GM18870 (cell line): ENCODE measurements around the gene JSRP1.

Source experiments
- ATAC-seq: cut with Tn5 transposase; IDR thresholded peaks from one replicate; pipeline ENCODE4 v1.9.1; 2021; ENCODE audit warnings: moderate library complexity; ENCODE audit not compliant: unreplicated experiment

Gene JSRP1

DNA sequence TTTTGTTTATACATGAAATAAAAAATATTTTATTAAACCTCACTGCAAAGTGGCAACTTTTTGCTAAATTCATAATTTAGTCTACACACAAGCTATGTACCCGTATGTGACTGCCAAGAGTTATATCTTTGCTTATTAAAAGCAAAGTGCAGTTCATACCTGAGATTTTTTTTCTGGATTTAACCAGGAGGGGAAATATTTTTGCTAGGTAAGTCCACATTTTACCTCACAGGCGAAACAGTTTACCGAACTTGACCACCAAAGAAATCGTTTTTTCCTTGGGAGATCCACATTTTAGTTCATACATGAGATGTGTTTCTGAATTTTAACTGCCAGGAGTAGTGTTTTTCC is 12.2 kb upstream of the JSRP1 start:
- no peak for ATAC-seq

DNA sequence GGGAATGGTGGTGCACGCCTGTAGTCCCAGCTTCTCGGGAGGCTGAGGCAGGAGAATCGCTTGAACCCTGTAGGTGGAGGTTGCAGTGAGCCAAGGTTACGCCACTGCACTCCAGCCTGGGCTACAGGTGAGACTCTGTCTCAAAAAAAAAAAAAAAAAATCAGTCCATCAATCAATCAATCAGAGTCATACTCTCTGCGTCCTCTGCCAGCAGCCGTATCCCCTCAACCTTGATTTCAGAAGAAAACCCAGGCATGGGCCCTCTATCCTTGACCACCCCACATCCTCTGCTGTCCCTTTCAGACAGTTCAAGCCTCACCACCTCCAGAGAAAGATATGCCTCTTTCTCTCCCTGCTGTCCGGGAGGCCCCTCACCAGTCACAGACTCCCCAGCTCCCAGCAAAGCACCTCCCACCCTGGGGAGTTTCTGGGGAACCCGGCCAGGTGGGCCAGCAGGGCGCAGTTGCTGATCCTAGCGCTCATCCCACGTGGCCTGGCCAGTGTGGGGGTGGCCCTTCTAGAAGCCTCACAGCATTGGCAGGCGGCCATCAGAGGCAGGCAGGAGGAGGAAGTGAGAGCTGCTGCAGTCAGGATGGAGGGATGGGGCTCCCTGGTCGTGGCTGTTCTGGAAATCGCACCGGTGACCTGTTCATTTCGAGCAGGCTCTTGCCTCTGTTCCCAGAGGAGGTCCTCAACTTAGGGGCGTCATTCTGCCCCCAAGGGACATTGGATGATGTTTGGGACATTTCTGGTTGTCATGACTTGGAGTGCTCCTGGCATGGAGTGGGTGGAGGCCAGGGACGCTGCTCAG is 10.2 kb upstream of the JSRP1 start:
- no peak for ATAC-seq

DNA sequence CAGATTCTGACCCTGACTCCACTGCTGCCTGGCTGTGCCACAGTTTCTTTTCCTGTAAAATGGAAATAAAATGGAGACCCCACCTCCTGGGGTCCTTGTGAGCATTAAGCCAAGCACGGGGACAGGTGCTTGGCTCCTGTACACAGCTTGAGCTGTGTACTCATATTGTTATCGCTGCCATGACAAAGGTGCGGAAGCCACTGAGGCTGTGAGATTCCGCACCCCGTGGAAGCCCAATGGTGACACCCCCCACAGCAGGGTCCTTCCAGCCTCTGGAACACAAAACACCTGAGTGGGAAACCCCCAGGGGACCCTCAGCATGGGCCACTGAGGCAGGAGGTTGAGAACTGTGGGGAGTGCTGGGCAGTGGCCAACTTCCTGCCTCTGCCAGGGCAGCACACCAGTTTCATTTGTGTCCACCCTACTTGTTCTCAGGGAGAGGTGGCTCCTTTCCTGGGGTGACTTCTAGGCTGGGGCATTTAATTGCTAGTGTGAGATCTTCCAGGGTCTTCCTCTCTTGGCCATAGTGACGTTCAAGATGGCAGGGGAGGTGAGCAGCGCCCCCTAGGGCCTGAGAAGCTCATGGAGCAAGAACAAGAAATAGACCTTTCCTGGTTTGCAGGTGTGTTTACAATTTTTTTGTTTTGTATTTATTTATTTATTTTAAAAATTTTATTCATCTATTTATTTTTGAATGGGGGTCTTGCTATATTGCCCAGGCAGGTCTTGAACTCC is 5.4 kb upstream of the JSRP1 start:
- ATAC-seq, result no peak

DNA sequence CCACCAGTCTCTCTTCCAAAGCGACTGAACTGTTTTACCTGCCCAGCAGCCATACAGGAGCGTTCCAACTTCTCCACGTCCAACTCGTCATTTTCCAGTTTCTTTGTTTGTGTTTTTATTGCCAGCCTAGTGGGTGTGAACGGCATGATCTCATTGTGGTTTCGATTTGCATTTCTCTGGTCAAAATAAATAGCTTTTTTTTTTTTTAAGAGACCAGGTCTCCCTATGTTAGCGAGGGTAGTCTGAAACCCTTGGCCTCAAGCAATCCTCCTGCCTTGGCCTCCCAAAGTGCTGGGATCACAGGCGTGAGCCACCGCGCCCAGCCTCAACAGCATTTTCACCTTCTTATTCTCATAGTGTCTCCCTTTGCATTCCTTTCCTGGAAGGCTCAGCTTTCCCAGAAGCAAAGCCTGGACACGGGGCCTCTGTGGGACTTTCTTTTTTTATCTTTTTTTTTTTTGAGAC is 4.2 kb upstream of the JSRP1 start:
- no peak for ATAC-seq

DNA sequence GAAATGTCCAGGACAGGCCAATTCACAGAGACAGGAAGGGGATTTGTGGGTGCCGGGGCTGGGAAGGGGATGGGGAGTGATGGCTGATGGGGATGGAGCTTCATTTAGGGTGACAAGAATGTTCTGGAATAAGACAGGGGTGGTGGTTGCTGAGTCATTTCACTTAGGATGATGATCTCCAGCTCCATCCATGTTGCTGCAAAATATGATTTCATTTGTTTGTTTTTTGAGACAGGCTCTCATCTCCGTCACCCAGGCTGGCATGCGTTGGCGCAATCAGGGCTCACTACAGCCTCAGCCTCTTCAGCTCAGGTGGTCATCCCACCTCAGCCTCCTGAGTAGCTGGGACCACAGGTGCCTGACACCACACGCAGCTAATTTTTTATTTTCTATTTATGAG is 3.1 kb upstream of the JSRP1 start:
- no peak for ATAC-seq

DNA sequence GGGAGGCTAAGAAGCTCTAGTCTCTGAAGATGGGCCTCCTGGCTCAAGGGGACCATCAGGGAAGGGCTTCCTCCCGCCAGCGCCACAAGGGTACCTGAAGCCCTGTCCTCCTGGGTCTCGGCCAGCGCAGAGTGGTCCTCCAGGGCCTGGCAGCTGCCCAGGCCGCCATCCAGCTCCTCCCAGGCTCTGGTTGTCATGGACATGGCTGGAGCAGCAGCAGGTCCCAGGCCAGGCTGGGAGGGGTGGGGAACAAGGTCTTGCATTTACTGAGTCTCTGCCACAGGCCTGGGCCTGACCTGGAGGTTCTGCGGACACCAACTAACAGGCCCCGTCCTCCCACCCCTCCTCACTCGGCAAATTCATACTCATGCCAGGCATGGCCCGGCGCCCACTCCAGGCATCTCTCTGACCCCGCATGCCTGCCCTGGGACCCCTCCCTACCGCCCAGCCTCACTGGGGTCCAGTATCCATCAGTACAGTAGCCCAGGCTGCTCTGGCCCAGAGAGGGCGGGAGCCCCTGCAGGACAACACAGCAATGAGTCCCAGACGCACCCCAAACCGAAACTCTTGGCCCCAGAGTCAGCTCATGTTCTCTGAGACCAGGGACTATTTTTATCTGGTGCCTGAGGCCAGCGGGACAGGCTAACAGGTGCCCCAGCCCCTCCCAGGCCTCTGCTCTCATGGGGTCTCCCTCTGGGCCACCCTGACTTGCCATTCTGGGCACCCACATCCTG is 938 bp downstream of the JSRP1 start:
- ATAC-seq, result no peak

DNA sequence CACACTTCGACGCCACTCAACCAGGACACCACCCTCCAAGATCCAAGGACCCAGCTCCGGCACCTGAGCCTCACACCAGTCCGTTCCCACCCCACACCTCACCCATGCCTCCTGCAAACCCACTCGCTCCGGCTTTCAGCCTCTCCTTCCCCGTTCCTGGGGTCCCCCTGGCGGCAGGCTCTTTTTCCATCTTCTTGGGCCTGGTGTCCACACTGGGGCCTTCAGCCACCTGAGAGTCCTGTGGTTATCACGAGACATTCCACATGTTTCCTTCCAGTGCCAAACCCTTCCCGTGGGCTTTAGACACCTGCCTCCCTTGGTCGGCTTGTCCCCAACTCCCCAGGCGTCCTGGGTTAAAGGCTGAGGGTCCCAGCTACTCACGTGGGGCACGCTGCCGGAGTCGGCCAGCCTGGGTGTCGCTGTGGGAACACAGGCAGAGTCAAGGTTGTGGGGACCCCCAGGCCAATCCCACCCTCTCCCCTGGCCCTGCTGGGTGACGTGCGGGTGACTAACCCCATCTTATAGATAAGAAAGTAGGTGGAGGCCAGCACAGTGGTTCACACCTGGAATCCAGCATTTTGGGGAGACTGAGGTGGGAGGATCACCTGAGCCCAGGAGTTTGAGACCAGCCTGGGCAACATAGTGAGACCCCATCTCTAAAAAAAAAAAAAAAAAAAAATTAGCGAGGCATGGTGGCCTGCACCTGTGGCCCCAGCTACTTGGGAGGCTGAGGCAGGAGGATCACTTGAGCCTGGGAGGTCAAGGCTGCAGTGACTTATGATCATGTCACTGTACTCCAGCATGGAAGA is 1.9 kb downstream of the JSRP1 start:
- ATAC-seq, result no peak

DNA sequence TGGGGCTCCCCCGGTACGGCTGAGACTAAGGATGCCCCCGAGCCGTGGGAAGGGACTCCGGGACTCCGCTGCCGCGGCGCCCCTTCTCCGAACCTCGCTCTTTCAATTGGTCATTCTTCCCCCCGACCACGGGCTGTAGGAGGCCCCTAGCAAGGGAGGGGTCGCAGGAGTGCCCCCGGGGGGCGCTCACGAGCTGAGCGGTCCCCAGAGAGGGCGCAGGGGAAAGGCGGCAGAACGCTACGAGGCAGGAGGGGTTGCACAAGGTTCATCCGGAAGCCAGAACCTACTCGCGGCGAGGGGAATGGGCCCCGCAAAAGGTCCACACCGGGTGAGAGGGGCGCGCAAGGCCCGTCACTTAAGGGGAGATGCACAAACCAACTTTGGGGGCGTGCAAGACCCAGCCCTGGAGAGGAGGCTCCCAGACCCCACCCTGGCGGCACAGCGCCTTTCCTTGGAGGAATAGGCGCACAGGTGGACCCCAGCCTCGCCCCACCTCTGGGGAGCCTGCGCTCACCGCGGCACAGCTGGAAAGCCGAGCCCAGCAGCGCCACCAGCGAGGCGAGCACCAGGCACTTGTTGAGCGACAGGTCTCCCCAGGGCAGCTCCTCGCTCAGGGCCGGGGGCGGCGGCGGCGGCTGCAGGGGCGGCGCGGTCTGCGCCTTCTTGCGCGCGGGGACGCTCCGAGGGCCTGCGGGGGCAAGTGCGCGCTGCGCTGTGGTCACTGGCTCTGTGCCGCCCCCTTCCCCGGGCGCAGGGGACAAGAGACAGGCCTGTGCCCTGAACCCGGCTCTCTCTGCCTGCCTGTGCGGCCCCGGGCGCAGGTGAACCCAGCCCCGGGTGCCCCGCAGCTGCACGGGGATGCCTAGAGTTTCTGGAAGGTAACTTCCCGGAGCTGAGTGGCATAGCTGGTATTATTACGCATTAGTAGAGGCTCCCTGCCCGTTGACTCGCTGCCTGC is 2.8 kb downstream of the JSRP1 start:
- ATAC-seq, result no peak

DNA sequence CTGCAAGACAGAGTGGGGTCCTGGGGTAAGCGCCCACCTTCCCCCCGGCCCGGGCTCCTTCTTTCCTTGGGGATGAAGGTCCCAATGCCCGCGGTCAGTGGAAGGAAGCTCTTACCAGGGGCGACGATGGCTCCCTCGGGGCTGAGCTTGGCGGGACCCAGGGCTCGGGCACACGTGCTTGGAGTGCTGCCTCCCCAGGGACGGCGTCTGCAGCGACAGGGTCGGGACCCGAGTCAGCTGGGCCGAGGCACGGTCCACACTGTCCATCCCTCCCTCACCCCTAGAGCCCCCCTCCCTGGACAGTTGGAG is 3.5 kb downstream of the JSRP1 start:
- ATAC-seq, result no peak

DNA sequence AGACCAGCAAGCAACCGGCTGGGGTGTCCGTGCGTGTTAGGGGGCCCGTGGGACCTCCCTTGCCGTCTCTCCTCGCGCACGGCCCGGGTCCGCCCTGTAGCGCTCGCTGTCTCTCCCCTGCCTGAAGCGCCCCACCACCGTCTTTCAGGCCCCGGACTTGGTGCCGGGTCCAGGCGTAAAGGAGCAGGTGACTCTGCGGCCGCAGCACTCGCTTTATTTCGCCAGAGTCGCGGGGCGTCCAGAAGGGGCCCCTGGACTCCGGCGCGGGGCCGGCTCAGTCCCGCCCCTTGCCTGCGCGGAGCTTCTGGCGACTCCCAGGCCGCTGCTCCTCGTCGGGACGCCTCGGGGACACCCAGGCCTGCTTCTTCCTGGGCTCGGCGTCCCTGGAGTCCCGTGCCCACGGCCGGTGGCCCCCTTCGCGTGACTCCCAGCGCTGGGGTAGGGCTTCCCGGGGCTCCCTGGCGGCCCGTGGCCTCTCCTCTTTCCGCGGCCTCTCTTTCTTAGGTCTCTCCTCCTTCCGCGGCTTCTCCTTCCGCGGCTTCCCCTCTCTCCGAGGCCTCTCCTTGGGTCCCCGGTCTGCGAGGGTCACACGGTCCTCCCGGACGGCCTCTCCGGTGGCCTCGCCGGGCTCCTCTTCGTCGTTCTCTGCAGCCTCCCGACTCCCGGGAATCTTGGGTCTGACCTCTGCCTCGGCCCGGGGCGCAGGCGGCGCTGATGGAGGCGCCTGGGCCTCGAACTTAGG is 4.0 kb downstream of the JSRP1 start:
- ATAC-seq, result no peak

DNA sequence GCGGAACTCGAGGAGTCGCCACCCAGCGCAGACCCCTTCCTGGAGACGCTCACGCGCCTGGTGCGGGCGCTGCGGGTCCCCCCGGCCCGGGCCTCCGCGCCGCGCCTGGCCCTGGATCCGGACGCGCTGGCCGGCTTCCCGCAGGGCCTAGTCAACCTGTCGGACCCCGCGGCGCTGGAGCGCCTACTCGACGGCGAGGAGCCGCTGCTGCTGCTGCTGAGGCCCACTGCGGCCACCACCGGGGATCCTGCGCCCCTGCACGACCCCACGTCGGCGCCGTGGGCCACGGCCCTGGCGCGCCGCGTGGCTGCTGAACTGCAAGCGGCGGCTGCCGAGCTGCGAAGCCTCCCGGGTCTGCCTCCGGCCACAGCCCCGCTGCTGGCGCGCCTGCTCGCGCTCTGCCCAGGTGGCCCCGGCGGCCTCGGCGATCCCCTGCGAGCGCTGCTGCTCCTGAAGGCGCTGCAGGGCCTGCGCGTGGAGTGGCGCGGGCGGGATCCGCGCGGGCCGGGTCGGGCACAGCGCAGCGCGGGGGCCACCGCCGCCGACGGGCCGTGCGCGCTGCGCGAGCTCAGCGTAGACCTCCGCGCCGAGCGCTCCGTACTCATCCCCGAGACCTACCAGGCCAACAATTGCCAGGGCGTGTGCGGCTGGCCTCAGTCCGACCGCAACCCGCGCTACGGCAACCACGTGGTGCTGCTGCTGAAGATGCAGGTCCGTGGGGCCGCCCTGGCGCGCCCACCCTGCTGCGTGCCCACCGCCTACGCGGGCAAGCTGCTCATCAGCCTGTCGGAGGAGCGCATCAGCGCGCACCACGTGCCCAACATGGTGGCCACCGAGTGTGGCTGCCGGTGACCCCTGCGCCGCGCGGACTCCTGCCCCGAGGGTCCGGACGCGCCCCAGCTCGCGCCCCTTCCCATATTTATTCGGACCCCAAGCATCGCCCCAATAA is 4.8 kb downstream of the JSRP1 start:
- no peak for ATAC-seq

DNA sequence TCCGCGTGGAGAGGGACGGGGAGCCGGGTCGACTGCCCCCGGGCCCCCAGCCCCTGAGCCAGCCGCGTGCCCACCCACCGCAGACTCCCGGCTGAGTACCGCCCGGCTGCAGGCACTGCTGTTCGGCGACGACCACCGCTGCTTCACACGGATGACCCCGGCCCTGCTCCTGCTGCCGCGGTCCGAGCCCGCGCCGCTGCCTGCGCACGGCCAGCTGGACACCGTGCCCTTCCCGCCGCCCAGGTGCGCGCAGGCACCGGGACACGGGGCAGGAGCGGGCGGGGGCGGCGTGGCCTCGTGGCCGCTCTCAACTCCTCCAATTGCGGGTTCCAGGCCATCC is 5.5 kb downstream of the JSRP1 start:
- ATAC-seq, result no peak

DNA sequence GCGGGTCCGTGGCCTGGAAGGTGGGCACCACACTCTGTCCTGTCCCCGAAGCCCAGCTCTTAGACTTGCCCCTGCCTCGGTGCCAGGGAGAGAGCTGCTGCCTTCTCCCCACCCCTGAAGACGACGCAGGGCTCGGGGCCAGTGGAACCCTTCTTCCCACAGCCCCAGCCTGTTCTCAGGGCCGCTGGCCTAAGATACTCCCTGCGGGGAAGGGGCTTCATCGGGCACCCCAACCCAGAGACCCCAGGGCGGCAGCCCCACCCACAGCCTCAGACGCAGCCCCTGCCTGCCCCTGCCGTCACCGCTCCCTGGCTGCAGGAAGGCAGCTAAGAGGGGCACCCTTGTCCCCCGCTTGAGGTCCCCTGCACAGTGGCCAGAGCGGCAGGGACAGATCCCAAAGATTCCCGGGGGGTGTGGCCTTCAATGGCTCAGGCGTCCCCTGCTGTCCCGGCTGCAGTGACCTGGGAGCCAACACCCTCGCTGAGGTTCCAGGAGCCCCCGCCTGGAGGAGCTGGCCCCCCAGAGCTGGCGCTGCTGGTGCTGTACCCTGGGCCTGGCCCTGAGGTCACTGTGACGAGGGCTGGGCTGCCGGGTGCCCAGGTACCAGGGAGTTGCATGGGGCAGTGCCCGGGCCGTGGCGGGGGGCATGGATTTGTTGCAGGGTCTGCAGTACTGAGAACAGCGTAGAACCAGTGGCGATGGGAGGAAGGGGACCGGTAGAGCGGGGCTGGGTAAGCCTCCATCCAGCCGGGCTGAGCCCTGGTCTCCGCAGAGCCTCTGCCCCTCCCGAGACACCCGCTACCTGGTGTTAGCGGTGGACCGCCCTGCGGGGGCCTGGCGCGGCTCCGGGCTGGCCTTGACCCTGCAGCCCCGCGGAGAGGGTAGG is 6.1 kb downstream of the JSRP1 start:
- ATAC-seq, result no peak

DNA sequence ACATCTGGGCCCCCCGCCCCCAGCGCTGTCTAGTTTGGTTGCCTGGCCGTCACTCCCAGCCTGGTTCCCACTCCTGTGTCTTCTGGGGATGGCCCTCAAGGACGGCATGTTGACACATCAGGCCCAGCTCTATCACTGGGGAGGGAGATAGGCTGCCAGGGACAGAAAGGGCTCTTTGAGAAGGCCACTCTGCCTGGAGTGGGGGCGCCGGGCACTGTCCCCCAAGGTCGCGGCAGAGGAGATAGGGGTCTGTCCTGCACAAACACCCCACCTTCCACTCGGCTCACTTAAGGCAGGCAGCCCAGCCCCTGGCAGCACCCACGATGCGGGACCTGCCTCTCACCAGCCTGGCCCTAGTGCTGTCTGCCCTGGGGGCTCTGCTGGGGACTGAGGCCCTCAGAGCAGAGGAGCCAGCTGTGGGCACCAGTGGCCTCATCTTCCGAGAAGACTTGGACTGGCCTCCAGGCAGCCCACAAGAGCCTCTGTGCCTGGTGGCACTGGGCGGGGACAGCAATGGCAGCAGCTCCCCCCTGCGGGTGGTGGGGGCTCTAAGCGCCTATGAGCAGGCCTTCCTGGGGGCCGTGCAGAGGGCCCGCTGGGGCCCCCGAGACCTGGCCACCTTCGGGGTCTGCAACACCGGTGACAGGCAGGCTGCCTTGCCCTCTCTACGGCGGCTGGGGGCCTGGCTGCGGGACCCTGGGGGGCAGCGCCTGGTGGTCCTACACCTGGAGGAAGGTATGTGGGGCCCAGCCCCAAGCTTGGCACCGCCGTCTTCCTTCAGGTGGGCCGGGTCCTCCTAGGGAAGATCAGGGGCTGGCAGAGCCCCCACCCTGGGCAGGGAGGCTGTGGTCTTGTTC is 7.0 kb downstream of the JSRP1 start, which contains the start of gene AMH:
Gene AMH (plus strand): TSS at position 314 of the 857 bp plus-strand sequence. CDS start 10 bp downstream, at position 324.
- ATAC-seq, result no peak

DNA sequence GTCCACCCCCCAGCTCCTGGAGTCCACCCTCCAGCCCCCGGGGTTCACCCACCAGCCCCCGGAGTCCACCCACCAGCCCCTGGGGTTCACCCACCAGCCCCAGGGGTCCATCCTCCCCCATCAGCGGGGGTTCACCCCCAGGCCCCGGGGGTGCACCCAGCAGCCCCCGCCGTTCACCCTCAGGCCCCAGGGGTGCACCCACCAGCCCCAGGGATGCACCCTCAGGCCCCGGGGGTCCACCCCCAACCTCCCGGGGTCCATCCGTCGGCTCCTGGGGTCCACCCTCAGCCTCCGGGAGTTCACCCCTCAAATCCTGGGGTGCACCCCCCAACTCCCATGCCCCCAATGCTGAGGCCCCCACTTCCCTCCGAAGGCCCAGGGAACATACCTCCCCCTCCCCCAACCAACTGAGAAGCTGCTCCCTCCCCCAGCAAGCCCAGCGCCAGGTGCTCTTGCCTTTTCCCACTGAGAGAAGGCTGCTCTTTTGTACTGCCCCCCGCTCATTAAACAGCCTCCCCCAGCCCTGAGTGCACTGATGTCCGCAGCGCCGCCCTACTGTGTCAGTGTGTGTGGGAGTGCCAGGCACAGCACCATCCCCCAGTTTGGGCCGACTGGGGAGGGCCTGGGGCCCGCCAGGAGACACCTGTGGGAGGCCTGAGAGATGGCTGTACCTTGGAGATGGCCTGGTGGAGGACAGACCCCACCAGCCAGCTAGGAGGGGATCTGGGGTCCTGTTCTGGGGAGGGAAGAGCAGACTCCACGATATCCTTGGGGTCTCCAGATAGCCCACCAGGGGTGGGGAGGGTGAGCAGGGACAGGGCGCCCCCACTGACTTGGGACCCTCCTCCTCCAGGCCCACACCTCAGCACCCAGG is 7.8 kb downstream of the JSRP1 start:
- ATAC-seq, result no peak
